Lung (tissue), 12 donors: ENCODE data around the gene AKAP13. TPM values are rescaled to one million over a fixed set of nuclear protein-coding genes. Genes with fewer than 3 reads are reported as not detected.

Experiments used
- ATAC-seq: fragments of 200-7000 bp; cut with Tn5 transposase; one replicate; pipeline ENCODE4 v1.9.1; 2020; ENCODE audit warnings: moderate number of reproducible peaks; ENCODE audit not compliant: insufficient read depth, low FRiP score
- DNase-seq, 3 donors: peaks; one replicate each; pipeline ENCODE4 v3.0.0-alpha.2; 2013 to 2017
- H3K27ac ChIP-seq, 2 donors: one replicate each; pipeline ENCODE4 v1.5.1; 2013; ENCODE audit warnings: mild to moderate bottlenecking in 2 of 2, moderate library complexity in 2 of 2, control low read depth in 1 of 2, inconsistent platforms in 1 of 2, low read depth in 1 of 2, low read length in 1 of 2
- H3K27me3 ChIP-seq, 3 donors: one replicate each; pipeline ENCODE4 v1.5.1; 2013; ENCODE audit warnings: low read length in 2 of 3; ENCODE audit not compliant: control insufficient read depth in 3 of 3, insufficient read depth in 3 of 3
- H3K36me3 ChIP-seq, 4 donors: one replicate each; pipeline ENCODE4 v1.5.1; 2013; ENCODE audit warnings: low read length in 4 of 4, mild to moderate bottlenecking in 1 of 4, moderate library complexity in 1 of 4; ENCODE audit not compliant: control insufficient read depth in 4 of 4, insufficient read depth in 4 of 4
- H3K4me1 ChIP-seq, 5 donors: one replicate each; pipeline ENCODE4 v1.5.1; 2013; ENCODE audit warnings: low read length in 5 of 5, mild to moderate bottlenecking in 2 of 5, moderate library complexity in 1 of 5; ENCODE audit not compliant: control insufficient read depth in 5 of 5, insufficient read depth in 5 of 5
- H3K4me3 ChIP-seq: one replicate; pipeline ENCODE4 v1.5.1; 2013; ENCODE audit warnings: mild to moderate bottlenecking, control low read depth, moderate library complexity
- H3K9ac ChIP-seq, 2 donors: one replicate each; pipeline ENCODE4 v1.5.1; 2013; ENCODE audit warnings: low read length in 2 of 2, control low read depth in 1 of 2; ENCODE audit not compliant: insufficient read depth in 1 of 2
- H3K9me3 ChIP-seq, 4 donors: one replicate each; pipeline ENCODE4 v1.5.1; 2013; ENCODE audit warnings: low read length in 3 of 4, mild to moderate bottlenecking in 1 of 4, moderate library complexity in 1 of 4; ENCODE audit not compliant: control insufficient read depth in 4 of 4, insufficient read depth in 3 of 4
- CTCF ChIP-seq: IDR thresholded peaks from 2 replicates; pipeline ENCODE4 v1.5.1; 2012; ENCODE audit warnings: mild to moderate bottlenecking; ENCODE audit errors: control extremely low read depth, extremely low read depth
- WGBS, 2 donors: extraction: QIAGEN DNeasy Blood & Tissue Kit; methylation state at CpG; one replicate each; pipeline ENCODE4 v1.1.7; 2013; 5-methylcytosine and 5-hydroxymethylcytosine counted together
- polyA plus RNA-seq, 2 donors: library from polyadenylated mRNA; stranded (reverse); fragments of 200-250 nt; gene quantifications; one replicate each; pipeline ENCODE4 v1.2.1, GENCODE V29; 2013
- total RNA-seq, 2 donors: library from RNA; depleted of rRNA in 1 of 2; stranded (reverse); fragments of >200 nt in 1 of 2; gene quantifications; one replicate each; pipeline ENCODE4 v1.2.1, GENCODE V29; 2014 to 2021
- donor health status: control.
- donor health status: control.
- donor health status: Bipolar disorder and iron deficiency.
- donor health status: healthy.
- donor health status: DM: yes; HTN: yes; CAD: no.

AKAP13 gene
- total and polyA plus RNA-seq, 4 donors, result 102 to 1,115 (median 259) TPM

DNA sequence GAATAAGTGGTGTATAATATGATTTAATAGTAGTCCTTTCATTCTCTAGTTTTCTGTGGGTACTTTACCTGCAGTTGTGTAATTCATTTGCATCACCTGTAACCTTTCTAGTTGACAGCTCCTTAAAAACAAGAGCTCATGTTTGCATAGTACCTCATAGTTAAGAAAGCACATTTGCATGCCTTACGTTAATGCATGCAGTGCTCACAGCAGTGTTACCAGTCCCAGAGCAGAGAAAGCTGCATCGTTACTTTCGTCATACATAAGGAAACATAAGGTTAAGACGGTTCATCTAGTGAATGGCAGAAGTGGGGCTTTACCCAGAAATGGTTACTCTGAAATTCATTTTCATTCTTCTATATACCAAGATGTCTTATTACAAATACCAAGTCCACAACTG is 111.3 kb downstream of the AKAP13 start:
- WGBS, 2 donors, result 33 to 67% methylated on average over 4 of the region's 4 CpGs
- DNase-seq (no peak), ATAC-seq (no peak)
- Histone ChIP-seq H3K4me3 (no peak overlapping the region), H3K9me3 (no peaks in the 10 kb centered on the region), H3K27me3 (no peaks in the 10 kb centered on the region), H3K4me1 (peaks cover 0 to 50% (median 0%) of the 10 kb centered on the region in 5 donors), H3K9ac (no peak overlapping the region), H3K36me3 (peaks cover 0 to 2% (median 0%) of the 10 kb centered on the region in 4 donors), H3K27ac (no peak overlapping the region)
- no peak for TF ChIP-seq CTCF

GRCh38 chr15:85492406-85492805 is 112.0 kb downstream of the AKAP13 start:
- Histone ChIP-seq H3K9me3 (no peaks in the 10 kb centered on the region), H3K36me3 (peaks cover 0 to 2% (median 0%) of the 10 kb centered on the region in 4 donors), H3K9ac (no peak overlapping the region), H3K27me3 (no peaks in the 10 kb centered on the region), H3K27ac (no peak overlapping the region), H3K4me3 (no peak overlapping the region), H3K4me1 (peaks cover 0 to 57% (median 3%) of the 10 kb centered on the region in 5 donors)
- ATAC-seq (no peak), DNase-seq (no peak)
- no peak for TF ChIP-seq CTCF

DNA sequence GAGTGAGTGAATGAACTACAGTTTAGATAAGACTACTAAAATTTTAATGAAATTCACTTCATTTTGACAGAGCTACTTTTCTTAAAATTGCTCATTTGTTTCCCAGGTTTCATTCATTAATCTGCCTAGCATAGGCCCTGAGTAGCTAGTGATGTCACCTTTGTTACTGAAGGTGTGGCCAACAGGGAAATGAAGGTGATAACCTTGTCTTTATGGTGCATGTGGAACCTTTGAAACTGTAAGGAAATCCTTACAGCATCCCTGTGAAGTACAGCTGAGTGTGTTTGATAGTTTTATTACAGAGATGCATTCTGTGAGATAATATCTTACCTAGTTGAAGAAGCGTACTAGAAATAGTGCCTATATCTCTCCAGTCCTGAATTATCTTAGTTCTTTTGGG is 112.9 kb downstream of the AKAP13 start:
- no peak for TF ChIP-seq CTCF
- peaks cover 0 to 65% (median 3%) of the 10 kb centered on the region in 5 donors for H3K4me1 ChIP-seq

DNA sequence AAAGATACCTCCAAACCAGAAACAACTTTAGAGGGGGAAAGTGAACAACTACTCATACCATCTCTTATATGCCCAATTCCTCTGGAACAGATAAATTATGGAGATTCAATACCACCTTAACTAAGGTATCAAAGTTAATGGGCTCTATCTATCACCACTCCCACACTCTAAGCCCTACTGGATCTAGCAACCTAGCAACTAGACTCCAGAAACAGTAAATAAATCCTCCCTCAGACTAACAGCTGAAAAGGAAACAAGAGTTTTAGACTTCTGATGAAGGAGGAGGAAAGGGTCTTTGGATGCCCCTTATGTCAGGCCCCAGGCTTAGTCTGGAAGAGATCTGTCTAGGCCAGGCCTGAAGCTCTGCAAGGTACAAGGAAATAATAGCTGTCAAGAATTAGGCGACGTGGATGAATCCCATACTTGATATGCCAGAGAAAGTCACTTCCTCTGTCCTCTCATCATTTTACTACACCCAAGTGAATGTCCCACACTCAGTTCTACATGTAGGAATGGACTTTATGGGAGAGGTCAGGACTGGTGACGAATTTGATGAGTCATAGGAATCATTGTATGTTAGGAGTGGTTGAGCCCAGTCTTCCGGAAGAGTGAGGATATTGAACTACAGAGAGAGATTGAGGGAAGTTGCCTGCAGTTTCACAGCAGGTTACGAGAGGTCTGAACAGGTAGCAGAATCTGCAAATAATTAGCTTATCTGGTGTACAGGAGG is 113.8 kb downstream of the AKAP13 start:
- no peak for TF ChIP-seq CTCF
- Histone ChIP-seq H3K4me1 (peaks cover 0 to 69% (median 5%) of the 10 kb centered on the region in 5 donors), H3K27me3 (no peaks in the 10 kb centered on the region), H3K36me3 (peaks cover 0 to 2% (median 0%) of the 10 kb centered on the region in 4 donors), H3K9ac (no peak overlapping the region), H3K27ac (peak overlapping the region; percentile 58 to 69), H3K9me3 (no peaks in the 10 kb centered on the region), H3K4me3 (no peak overlapping the region)
- DNase-seq, result no peak
- WGBS, 2 donors, result 59 to 69% methylated on average over 5 of the region's 5 CpGs
- ATAC-seq, result peak; percentile 89

More for the DNA sequence above, 112.9 kb downstream of the AKAP13 start:
- H3K27me3 ChIP-seq, result no peaks in the 10 kb centered on the region
- H3K36me3 ChIP-seq, result peaks cover 0 to 2% (median 0%) of the 10 kb centered on the region in 4 donors
- no peak overlapping the region for H3K27ac ChIP-seq
- 93% methylated on average over 1 of the region's 1 CpG for WGBS, 2 donors
- H3K4me3 ChIP-seq, result no peak overlapping the region
- ATAC-seq, result no peak
- H3K9ac ChIP-seq, result no peak overlapping the region
- no peaks in the 10 kb centered on the region for H3K9me3 ChIP-seq
- DNase-seq, result no peak
